NT2/D1 (cell line): ENCODE results near the gene ANKRD45.
"Not testable (repeated sequence)": the region's sequence is repeated elsewhere in the genome, so short reads cannot be mapped to it uniquely, and the experiment has no call there.

Source experiments
- DNase-seq: peaks from one replicate; pipeline ENCODE4 v3.0.0-alpha.2; 2011; ENCODE audit warnings: low read depth, low spot score
- H3K27me3 ChIP-seq: 2 replicates; pipeline ENCODE4 v1.6.0; 2011; ENCODE audit warnings: mild to moderate bottlenecking; ENCODE audit not compliant: insufficient read length, insufficient read depth
- H3K36me3 ChIP-seq: 2 replicates; pipeline ENCODE4 v1.6.1; 2011; ENCODE audit warnings: mild to moderate bottlenecking, low read length, mixed read lengths; ENCODE audit not compliant: insufficient read depth, insufficient read length
- H3K4me1 ChIP-seq: 2 replicates; pipeline ENCODE4 v1.5.1; 2011; ENCODE audit not compliant: insufficient read depth, insufficient read length
- H3K4me3 ChIP-seq: 2 replicates; pipeline ENCODE4 v1.5.1; 2011; ENCODE audit warnings: low read depth; ENCODE audit not compliant: insufficient read length
- H3K9ac ChIP-seq: 2 replicates; pipeline ENCODE4 v1.6.0; 2011; ENCODE audit warnings: low read depth; ENCODE audit not compliant: insufficient read length
- H3K9me3 ChIP-seq: 2 replicates; pipeline ENCODE4 v1.5.1; 2011; ENCODE audit warnings: mild to moderate bottlenecking, low read length; ENCODE audit not compliant: insufficient read depth
- SUZ12 ChIP-seq: IDR thresholded peaks from 2 replicates; pipeline ENCODE4 v1.6.1; 2011; ENCODE audit not compliant: insufficient read length, insufficient read depth; ENCODE audit errors: extremely low read depth
- YY1 ChIP-seq: IDR thresholded peaks from 2 replicates; pipeline ENCODE4 v1.6.1; 2011; ENCODE audit not compliant: insufficient read length, insufficient read depth
- ZNF274 ChIP-seq: IDR thresholded peaks from 2 replicates; pipeline ENCODE4 v1.6.1; 2011; ENCODE audit warnings: mild to moderate bottlenecking, low read depth, low read length

ANKRD45 gene, protein sequence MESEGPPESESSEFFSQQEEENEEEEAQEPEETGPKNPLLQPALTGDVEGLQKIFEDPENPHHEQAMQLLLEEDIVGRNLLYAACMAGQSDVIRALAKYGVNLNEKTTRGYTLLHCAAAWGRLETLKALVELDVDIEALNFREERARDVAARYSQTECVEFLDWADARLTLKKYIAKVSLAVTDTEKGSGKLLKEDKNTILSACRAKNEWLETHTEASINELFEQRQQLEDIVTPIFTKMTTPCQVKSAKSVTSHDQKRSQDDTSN

GRCh38 chr1:173669491-173669941, at the start of gene ANKRD45:
Gene ANKRD45, minus strand, starts transcription at chr1:173669851. Its CDS starts 10,433 bp downstream, at chr1:173659418.
- TF ChIP-seq SUZ12 (no peak), YY1 (no peak), ZNF274 (no peak)
- Histone ChIP-seq H3K4me3 (peak within 1 kb of the TSS; percentile 69), H3K27me3 (peaks cover 17% of the 10 kb centered on the region), H3K9me3 (no peaks in the 10 kb centered on the region), H3K4me1 (no peaks in the 10 kb centered on the region), H3K9ac (peak within 1 kb of the TSS; percentile 58), H3K36me3 (no peaks in the 10 kb centered on the region)
- peak; percentile 56 for DNase-seq

DNA sequence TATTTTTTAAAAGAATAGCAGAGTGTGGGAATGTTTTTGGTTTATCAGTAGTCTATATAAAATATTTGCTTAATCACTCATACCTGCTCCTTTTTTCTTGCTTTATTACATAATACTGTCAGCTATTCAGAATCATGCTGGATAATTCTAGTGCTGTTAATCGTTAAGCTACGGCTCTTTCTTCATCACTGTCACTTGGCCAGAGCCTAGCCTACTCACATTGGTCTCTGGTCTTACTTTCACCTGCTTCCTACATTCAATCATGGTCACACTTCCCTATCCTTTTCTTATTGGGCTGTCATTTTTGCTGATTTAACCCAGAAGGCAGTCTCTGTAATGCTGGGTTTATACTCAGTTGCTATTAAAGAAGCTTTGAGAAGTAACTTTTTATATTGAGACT, 47.6 kb upstream of the ANKRD45 start:
- Histone ChIP-seq H3K4me3 (no peak overlapping the region), H3K4me1 (no peaks in the 10 kb centered on the region), H3K36me3 (peaks cover 26% of the 10 kb centered on the region), H3K9ac (no peak overlapping the region), H3K27me3 (no peaks in the 10 kb centered on the region), H3K9me3 (no peaks in the 10 kb centered on the region)
- no peak for DNase-seq
- TF ChIP-seq SUZ12 (no peak), ZNF274 (no peak), YY1 (no peak)

GRCh38 chr1:173715538-173715844, 45.8 kb upstream of the ANKRD45 start:
- no peaks in the 10 kb centered on the region for H3K4me1 ChIP-seq
- DNase-seq: no peak
- no peak for TF ChIP-seq ZNF274
- no peak for TF ChIP-seq YY1
- no peak for TF ChIP-seq SUZ12
- H3K9me3 ChIP-seq: no peaks in the 10 kb centered on the region
- peak overlapping the region; percentile 88 for H3K4me3 ChIP-seq
- H3K9ac ChIP-seq: peak overlapping the region; percentile 78
- no peaks in the 10 kb centered on the region for H3K27me3 ChIP-seq
- peaks cover 21% of the 10 kb centered on the region for H3K36me3 ChIP-seq

GRCh38 chr1:173714759-173715537, 45.3 kb upstream of the ANKRD45 start, which contains the start of gene KLHL20:
Gene KLHL20, plus strand, starts transcription at chr1:173714981. Its CDS starts 1,063 bp downstream, at chr1:173716044.
- peak; percentile 90 for DNase-seq
- TF ChIP-seq YY1 (peak; percentile 30), ZNF274 (no peak)
- Histone ChIP-seq H3K36me3 (peaks cover 21% of the 10 kb centered on the region), H3K27me3 (no peaks in the 10 kb centered on the region), H3K4me1 (no peaks in the 10 kb centered on the region), H3K9me3 (no peaks in the 10 kb centered on the region), H3K9ac (peak within 1 kb of the TSS; percentile 78), H3K4me3 (peak within 1 kb of the TSS; percentile 88)

DNA sequence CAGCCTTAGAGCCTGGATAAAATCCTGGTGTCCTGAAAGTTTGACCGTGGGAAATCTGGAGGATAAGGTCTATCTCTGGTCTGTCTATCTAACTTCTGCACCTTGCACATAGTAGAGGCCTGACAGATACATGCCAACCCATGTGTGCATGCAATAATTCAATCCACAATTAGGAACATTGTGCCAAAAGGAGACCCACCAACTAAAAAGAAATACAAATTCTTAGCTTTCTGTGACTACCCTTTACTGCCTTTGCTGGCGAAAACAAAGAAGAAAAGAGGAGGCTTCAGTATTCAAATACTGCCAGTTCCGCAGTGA, 44.7 kb upstream of the ANKRD45 start:
- Histone ChIP-seq H3K9ac (peak overlapping the region; percentile 5), H3K9me3 (no peaks in the 10 kb centered on the region), H3K36me3 (peaks cover 18% of the 10 kb centered on the region), H3K27me3 (no peaks in the 10 kb centered on the region), H3K4me1 (no peaks in the 10 kb centered on the region), H3K4me3 (peak overlapping the region; percentile 19)
- no peak for DNase-seq
- no peak for TF ChIP-seq YY1

DNA sequence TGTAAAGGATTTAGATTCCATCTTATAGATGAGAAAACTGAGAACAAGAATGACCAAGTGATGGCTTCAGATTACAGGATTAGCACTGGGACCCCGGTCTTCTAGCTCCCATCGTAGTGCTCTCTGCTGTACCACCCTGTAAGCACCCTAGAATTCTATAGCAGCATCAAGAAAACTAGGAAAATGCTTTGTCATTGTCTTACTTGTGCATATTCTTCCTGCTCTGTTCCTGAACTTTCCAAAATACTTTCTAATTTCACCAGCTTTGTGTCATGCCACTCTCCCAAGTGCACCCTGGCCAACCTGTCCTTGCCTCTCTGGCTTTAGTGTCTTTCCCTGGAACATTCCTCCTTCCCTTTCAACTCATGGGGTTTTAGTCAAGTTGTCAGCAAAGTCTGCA, 39.1 kb upstream of the ANKRD45 start:
- no peaks in the 10 kb centered on the region for H3K36me3 ChIP-seq
- no peaks in the 10 kb centered on the region for H3K27me3 ChIP-seq
- no peaks in the 10 kb centered on the region for H3K4me1 ChIP-seq
- H3K9me3 ChIP-seq: no peaks in the 10 kb centered on the region
- TF ChIP-seq YY1 (no peak), SUZ12 (no peak), ZNF274 (no peak)
- H3K9ac ChIP-seq: no peak overlapping the region
- H3K4me3 ChIP-seq: no peak overlapping the region
- no peak for DNase-seq

DNA sequence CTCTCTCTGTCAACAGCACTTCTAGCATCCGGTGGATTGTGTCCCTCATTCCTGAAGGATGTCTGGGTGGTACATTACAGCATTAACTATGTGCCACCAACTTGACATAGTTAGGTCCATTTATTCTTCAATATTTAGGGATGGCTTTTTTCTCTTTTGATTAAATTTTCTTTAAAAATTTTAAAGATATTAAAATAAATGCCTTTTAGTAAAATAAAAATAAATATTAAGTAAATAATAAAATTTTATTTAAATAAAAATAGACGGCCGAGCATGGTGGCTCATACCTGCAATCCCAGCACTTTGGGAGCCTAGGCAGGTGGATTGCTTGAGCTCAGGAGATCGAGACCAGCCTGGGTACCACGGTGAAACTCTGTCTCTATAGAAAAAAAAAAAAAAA, 35.5 kb upstream of the ANKRD45 start:
- DNase-seq: no peak
- no peaks in the 10 kb centered on the region for H3K36me3 ChIP-seq
- H3K4me1 ChIP-seq: no peaks in the 10 kb centered on the region
- H3K27me3 ChIP-seq: no peaks in the 10 kb centered on the region
- no peak overlapping the region for H3K4me3 ChIP-seq
- no peaks in the 10 kb centered on the region for H3K9me3 ChIP-seq
- H3K9ac ChIP-seq: no peak overlapping the region
- TF ChIP-seq SUZ12: no peak
- TF ChIP-seq YY1: no peak
- no peak for TF ChIP-seq ZNF274

DNA sequence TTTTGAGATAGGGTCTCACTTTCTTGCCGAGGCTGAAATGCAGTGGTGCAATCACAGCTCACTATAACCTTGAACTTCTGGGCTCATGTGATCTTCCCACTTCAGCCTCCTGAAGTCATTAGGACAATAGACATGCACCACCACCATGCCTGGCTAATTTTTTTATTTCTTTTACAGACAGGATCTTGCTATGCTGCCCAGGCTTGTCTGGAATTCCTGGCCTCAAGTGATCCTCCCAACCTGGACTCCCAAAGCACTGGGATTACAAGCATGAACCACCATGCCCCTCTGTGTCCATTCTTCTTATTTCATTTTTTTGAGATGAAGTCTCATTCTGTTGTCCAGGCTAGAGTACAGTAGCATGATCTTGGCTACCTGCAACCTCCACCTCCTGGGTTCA, 33.1 kb upstream of the ANKRD45 start:
- TF ChIP-seq YY1 (no peak), SUZ12 (no peak), ZNF274 (no peak)
- Histone ChIP-seq H3K36me3 (no peaks in the 10 kb centered on the region), H3K4me3 (no peak overlapping the region), H3K27me3 (no peaks in the 10 kb centered on the region), H3K4me1 (no peaks in the 10 kb centered on the region), H3K9me3 (no peaks in the 10 kb centered on the region), H3K9ac (no peak overlapping the region)
- DNase-seq: no peak

GRCh38 chr1:173701299-173701698, 31.6 kb upstream of the ANKRD45 start:
- not testable (repeated sequence) for H3K36me3 ChIP-seq, DNase-seq, H3K9ac ChIP-seq, H3K9me3 ChIP-seq, H3K4me1 ChIP-seq, H3K4me3 ChIP-seq, H3K27me3 ChIP-seq
